HepG2 (cell line): ENCODE measurements around the gene ZBTB22. TPM values are rescaled to one million over a fixed set of nuclear protein-coding genes. Genes with fewer than 3 reads are reported as not detected.

Source experiments
- AGO2 ChIP-seq: fragments of 200-400 bp; formaldehyde crosslinking; optimal IDR thresholded peaks from 2 replicates; pipeline ENCODE3; 2017; ENCODE audit warnings: mild to moderate bottlenecking, low read depth, low read length, moderate library complexity
- CBFB ChIP-seq: sonication (generic); formaldehyde crosslinking; IDR thresholded peaks from 2 replicates; pipeline ENCODE4 v1.4.0; 2020; ENCODE audit warnings: missing genetic modification reagents
- CBX5 ChIP-seq: sonication (generic); formaldehyde crosslinking; IDR thresholded peaks from 2 replicates; pipeline ENCODE4 v1.4.0; 2020; ENCODE audit warnings: missing genetic modification reagents, borderline replicate concordance
- IKZF1 ChIP-seq: fragments of 450-650 bp; IDR thresholded peaks from 2 replicates; pipeline ENCODE4 v1.7.1; 2016
- JARID2 ChIP-seq: sonication (generic); formaldehyde crosslinking; IDR thresholded peaks from 2 replicates; pipeline ENCODE4 v1.8.1; 2023; ENCODE audit warnings: missing genetic modification reagents, inconsistent platforms; ENCODE audit not compliant: insufficient replicate concordance
- KDM1A ChIP-seq: IDR thresholded peaks from 2 replicates; pipeline ENCODE4 v1.6.1; 2016; ENCODE audit warnings: missing compliant biosample characterization
- KDM5B ChIP-seq: sonication (generic); formaldehyde crosslinking; IDR thresholded peaks from 2 replicates; pipeline ENCODE4 v1.4.0; 2020; ENCODE audit warnings: missing genetic modification reagents, mild to moderate bottlenecking, borderline replicate concordance
- MAFF ChIP-seq: IDR thresholded peaks from 2 replicates; pipeline ENCODE4 v1.6.1; 2011; ENCODE audit warnings: low read depth, low read length, improper control_type of control experiment
- MTA1 ChIP-seq: sonication (generic); formaldehyde crosslinking; IDR thresholded peaks from 2 replicates; pipeline ENCODE4 v1.4.0; 2020; ENCODE audit warnings: missing genetic modification reagents, mild to moderate bottlenecking, borderline replicate concordance
- SOX6 ChIP-seq, 2 experiments: fragments of 450-650 bp in 1 of 2; sonication (generic) in 1 of 2; formaldehyde crosslinking in 1 of 2; IDR thresholded peaks; 2 replicates each; pipeline versions ENCODE4 v1.4.0 to v1.6.1; 2017 to 2020; ENCODE audit warnings: antibody characterized with exemption in 1 of 2, mild to moderate bottlenecking in 1 of 2, missing genetic modification reagents in 1 of 2
- USF2 ChIP-seq, 2 experiments: sonication (generic) in 1 of 2; formaldehyde crosslinking in 1 of 2; IDR thresholded peaks; 2 replicates each; pipeline versions ENCODE4 v1.5.1 to v1.6.1; 2011 to 2020; ENCODE audit warnings: borderline replicate concordance in 1 of 2, low read depth in 1 of 2, low read length in 1 of 2, mild to moderate bottlenecking in 1 of 2, missing genetic modification reagents in 1 of 2, moderate library complexity in 1 of 2
- ZNF275 ChIP-seq: sonication (generic); formaldehyde crosslinking; IDR thresholded peaks from 2 replicates; pipeline ENCODE4 v1.8.0; 2022; ENCODE audit warnings: missing genetic modification reagents, mild to moderate bottlenecking, inconsistent platforms, borderline replicate concordance
- ZNF343 ChIP-seq: sonication (generic); formaldehyde crosslinking; IDR thresholded peaks from 2 replicates; pipeline ENCODE4 v1.4.0; 2020; ENCODE audit warnings: mild to moderate bottlenecking, missing genetic modification reagents
- ZNF558 ChIP-seq: sonication (generic); formaldehyde crosslinking; IDR thresholded peaks from 2 replicates; pipeline ENCODE4 v1.9.0; 2022; ENCODE audit warnings: mild to moderate bottlenecking, missing genetic modification reagents, borderline replicate concordance
- ZNF768 ChIP-seq: sonication (generic); formaldehyde crosslinking; IDR thresholded peaks from 2 replicates; pipeline ENCODE4 v1.4.0; 2020; ENCODE audit warnings: missing genetic modification reagents
- polyA plus RNA-seq, 8 experiments: library from polyadenylated mRNA; depleted of rRNA in 3 of 8; stranded (reverse) in 7 of 8; unstranded in 1 of 8; fragments of >200 nt; fragmentation: Illumina TruSeq in 4 of 8; extraction: Trizol in 4 of 8; gene quantifications; 2 replicates each; pipeline versions ENCODE4 v1.2.1 to v1.2.3, GENCODE V29; 2011 to 2016; ENCODE audit warnings: low read depth in 4 of 8, missing spikeins in 1 of 8, mixed read lengths in 1 of 8; ENCODE audit not compliant: insufficient read depth in 1 of 8
- total RNA-seq, 5 experiments: library from RNA; depleted of rRNA; stranded (reverse); fragments of >200 nt; fragmentation: Illumina TruSeq; extraction: Trizol; gene quantifications; 2 replicates each; pipeline ENCODE4 v1.2.3, GENCODE V29; 2016; ENCODE audit warnings: low read depth in 1 of 5
- TF ChIP-seq, protein P1 (sequence below): IDR thresholded peaks from 2 replicates; pipeline ENCODE4 v1.6.1; 2016
- TF ChIP-seq, protein P2 (sequence below): sonication (generic); formaldehyde crosslinking; IDR thresholded peaks from 2 replicates; pipeline ENCODE4 v1.8.0; 2022; ENCODE audit warnings: mild to moderate bottlenecking, missing genetic modification reagents

ZBTB22 gene
- total and polyA plus RNA-seq, 2 of the 13 experiments (the other 11 are each of a cell fraction or from before 2014, with no cell fraction given), result 8.0 to 10.6 TPM

DNA sequence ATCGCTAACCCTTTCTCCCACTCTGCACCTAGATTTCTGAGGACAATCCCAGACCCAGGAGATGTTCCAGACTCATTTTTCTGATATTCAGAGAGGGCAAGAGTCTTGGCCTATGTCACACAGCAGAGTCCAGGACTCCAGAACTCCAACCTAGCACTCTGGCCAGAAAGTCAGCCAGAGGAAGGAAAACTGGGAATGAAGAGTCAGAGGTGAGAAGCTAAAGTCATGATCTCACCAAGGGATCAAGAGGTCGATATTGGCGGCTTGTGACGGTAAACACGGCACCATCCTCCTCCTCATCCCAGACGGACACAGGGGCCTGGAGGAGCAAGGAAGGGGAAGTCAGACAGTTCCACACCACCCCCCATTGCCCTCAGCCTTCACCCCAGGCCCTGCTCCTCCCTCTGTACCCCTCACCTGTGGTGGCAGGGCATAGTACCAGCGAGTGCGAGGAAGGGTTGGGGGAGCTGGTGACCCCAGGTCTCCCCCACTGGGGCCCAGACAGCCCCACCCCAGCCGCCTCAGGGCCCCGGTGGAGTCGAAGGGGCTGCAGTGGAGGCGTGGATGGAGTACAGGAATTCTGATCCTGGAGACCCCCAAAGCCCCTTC lies 20.6 kb downstream of the ZBTB22 start (continued):
- peak; percentile 42 for TF ChIP-seq AGO2
- TF ChIP-seq KDM1A, result 0 out of 2 replicates have a peak, but pooled peaks have one; percentile 25
- no peak for TF ChIP-seq MAFF
- no peak for TF ChIP-seq ZNF558 (CRISPR knock-in tag)
- TF ChIP-seq, protein P1, sequence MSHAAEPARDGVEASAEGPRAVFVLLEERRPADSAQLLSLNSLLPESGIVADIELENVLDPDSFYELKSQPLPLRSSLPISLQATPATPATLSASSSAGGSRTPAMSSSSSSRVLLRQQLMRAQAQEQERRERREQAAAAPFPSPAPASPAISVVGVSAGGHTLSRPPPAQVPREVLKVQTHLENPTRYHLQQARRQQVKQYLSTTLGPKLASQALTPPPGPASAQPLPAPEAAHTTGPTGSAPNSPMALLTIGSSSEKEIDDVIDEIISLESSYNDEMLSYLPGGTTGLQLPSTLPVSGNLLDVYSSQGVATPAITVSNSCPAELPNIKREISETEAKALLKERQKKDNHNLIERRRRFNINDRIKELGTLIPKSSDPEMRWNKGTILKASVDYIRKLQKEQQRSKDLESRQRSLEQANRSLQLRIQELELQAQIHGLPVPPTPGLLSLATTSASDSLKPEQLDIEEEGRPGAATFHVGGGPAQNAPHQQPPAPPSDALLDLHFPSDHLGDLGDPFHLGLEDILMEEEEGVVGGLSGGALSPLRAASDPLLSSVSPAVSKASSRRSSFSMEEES (CRISPR knock-in tag), result no peak
- TF ChIP-seq JARID2 (CRISPR knock-in tag), result no peak
- TF ChIP-seq CBX5 (CRISPR knock-in tag), result no peak
- TF ChIP-seq, protein P2, sequence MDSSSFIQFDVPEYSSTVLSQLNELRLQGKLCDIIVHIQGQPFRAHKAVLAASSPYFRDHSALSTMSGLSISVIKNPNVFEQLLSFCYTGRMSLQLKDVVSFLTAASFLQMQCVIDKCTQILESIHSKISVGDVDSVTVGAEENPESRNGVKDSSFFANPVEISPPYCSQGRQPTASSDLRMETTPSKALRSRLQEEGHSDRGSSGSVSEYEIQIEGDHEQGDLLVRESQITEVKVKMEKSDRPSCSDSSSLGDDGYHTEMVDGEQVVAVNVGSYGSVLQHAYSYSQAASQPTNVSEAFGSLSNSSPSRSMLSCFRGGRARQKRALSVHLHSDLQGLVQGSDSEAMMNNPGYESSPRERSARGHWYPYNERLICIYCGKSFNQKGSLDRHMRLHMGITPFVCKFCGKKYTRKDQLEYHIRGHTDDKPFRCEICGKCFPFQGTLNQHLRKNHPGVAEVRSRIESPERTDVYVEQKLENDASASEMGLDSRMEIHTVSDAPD, result no peak
- no peak for TF ChIP-seq IKZF1
- no peak for TF ChIP-seq ZNF343 (CRISPR knock-in tag)
- peak; percentile 76; the same call in 1 of the 2 replicates for TF ChIP-seq KDM5B (CRISPR knock-in tag)
- no peak for TF ChIP-seq USF2 (IDR thresholded peaks at IDR 0.05; ENCODE audit: low read depth, low read length)
- TF ChIP-seq USF2 (CRISPR knock-in tag; IDR thresholded peaks at IDR 0.05; ENCODE audit: borderline replicate concordance), result no peak
- TF ChIP-seq ZNF768 (CRISPR knock-in tag), result peak; percentile 97
- no peak for TF ChIP-seq SOX6 (IDR thresholded peaks at IDR 0.05)
- 0 out of 2 replicates have a peak, but pooled peaks have one; percentile 20 for TF ChIP-seq SOX6 (CRISPR knock-in tag; IDR thresholded peaks at IDR 0.05)
- TF ChIP-seq CBFB, result no peak
- TF ChIP-seq MTA1 (CRISPR knock-in tag), result 0 out of 2 replicates have a peak, but pooled peaks have one; percentile 11
- TF ChIP-seq ZNF275 (CRISPR knock-in tag), result no peak
